Endothelial cell of umbilical vein (primary cell): ENCODE data around the gene CXXC5. TPM values are rescaled to one million over a fixed set of nuclear protein-coding genes. Genes with fewer than 3 reads are reported as not detected.

Experiments used
- BruUV-seq: library from RNA; stranded (reverse); fragments of 400-500 nt; replicated peaks from 2 replicates; lab custom pipeline; 2021; lab: Mats Ljungman, UMichigan
- CTCF ChIA-PET: fragments of 300-600, 350-600 bp; sonication (Branson Sonifier 250); formaldehyde crosslinking; loops from one replicate; lab custom pipeline; 2021; ENCODE audit warnings: antibody characterized with exemption, inconsistent platforms; lab: Charles Lee
- POLR2A ChIA-PET: fragments of 300-600, 350-600 bp; sonication (Branson Sonifier 250); formaldehyde crosslinking; loops from one replicate; lab custom pipeline; 2021; ENCODE audit warnings: antibody characterized with exemption, inconsistent platforms; lab: Charles Lee
- DNase-seq: peaks from one replicate; pipeline ENCODE4 v3.0.0-alpha.2; 2011; ENCODE audit warnings: low read depth, low spot score
- FAIRE-seq: peaks from 2 replicates; lab custom pipeline; 2011; peaks lifted over from hg19 to GRCh38; lab: Jason Lieb, UNC
- H2AFZ ChIP-seq: 2 replicates; pipeline ENCODE4 v1.6.0; 2012; ENCODE audit warnings: low read depth, low read length, control low read depth, inconsistent platforms
- H3K27ac ChIP-seq: 2 replicates; pipeline ENCODE4 v1.5.1; 2011; ENCODE audit warnings: low read depth, mild to moderate bottlenecking, control low read depth, low read length, moderate library complexity; ENCODE audit not compliant: insufficient read depth
- H3K27me3 ChIP-seq, 2 experiments: 2 replicates each; pipeline versions ENCODE4 v1.6.0 to v1.6.1; 2011; ENCODE audit warnings: low read length in 2 of 2, mixed read lengths in 1 of 2; ENCODE audit not compliant: control insufficient read depth in 2 of 2, insufficient read depth in 2 of 2
- H3K36me3 ChIP-seq, 2 experiments: 2 replicates in 1 of 2; 3 replicates in 1 of 2; pipeline ENCODE4 v1.5.1; 2011; ENCODE audit warnings: low read length in 2 of 2, mild to moderate bottlenecking in 1 of 2, moderate library complexity in 1 of 2; ENCODE audit not compliant: control insufficient read depth in 2 of 2, insufficient read depth in 2 of 2; ENCODE audit errors: extremely low read depth in 1 of 2
- H3K4me1 ChIP-seq: 3 replicates; pipeline ENCODE4 v1.5.1; 2011; ENCODE audit warnings: mild to moderate bottlenecking, low read length; ENCODE audit not compliant: control insufficient read depth, insufficient read depth; ENCODE audit errors: extremely low read depth
- H3K4me2 ChIP-seq: 2 replicates; pipeline ENCODE4 v1.6.1; 2011; ENCODE audit warnings: low read length, control low read depth, mixed read lengths; ENCODE audit not compliant: insufficient read depth
- H3K4me3 ChIP-seq, 3 experiments: fragments of 200-600 bp in 1 of 3; sonication (generic), shearing (Covaris generic) in 1 of 3; replicated peaks in 1 of 3; 2 replicates each; pipeline ENCODE4 v1.5.1; 2011 to 2016; ENCODE audit warnings: control low read depth in 3 of 3, low read length in 3 of 3, mild to moderate bottlenecking in 2 of 3, inconsistent platforms in 1 of 3, low read depth in 1 of 3, moderate library complexity in 1 of 3; ENCODE audit not compliant: insufficient read depth in 1 of 3
- H3K79me2 ChIP-seq: 2 replicates; pipeline ENCODE4 v1.6.0; 2012; ENCODE audit warnings: low read length, inconsistent platforms; ENCODE audit not compliant: control insufficient read depth, insufficient read depth
- H3K9ac ChIP-seq: replicated peaks from 2 replicates; pipeline ENCODE3; 2011; ENCODE audit warnings: low read length, control low read depth; ENCODE audit not compliant: insufficient read depth; ENCODE audit errors: extremely low read depth
- H3K9me1 ChIP-seq: replicated peaks from 3 replicates; pipeline ENCODE4 v1.6.0; 2011; ENCODE audit warnings: mild to moderate bottlenecking, low read length; ENCODE audit not compliant: control insufficient read depth, insufficient read depth; ENCODE audit errors: extremely low read depth
- H3K9me3 ChIP-seq: replicated peaks from 2 replicates; pipeline ENCODE4 v1.5.1; 2012; ENCODE audit warnings: low read length, inconsistent platforms; ENCODE audit not compliant: control insufficient read depth, insufficient read depth
- H4K20me1 ChIP-seq: replicated peaks from 2 replicates; pipeline ENCODE3; 2011; ENCODE audit warnings: mild to moderate bottlenecking, low read length; ENCODE audit not compliant: control insufficient read depth, insufficient read depth; ENCODE audit errors: extremely low read depth
- EZH2 ChIP-seq: IDR thresholded peaks from 2 replicates; pipeline ENCODE4 v1.6.1; 2012; ENCODE audit warnings: borderline replicate concordance, low read depth, mild to moderate bottlenecking, moderate library complexity, low read length, inconsistent platforms; ENCODE audit not compliant: severe bottlenecking
- FOS ChIP-seq: IDR thresholded peaks from 2 replicates; pipeline ENCODE4 v1.6.1; 2011; ENCODE audit warnings: mild to moderate bottlenecking, low read length, moderate library complexity, borderline replicate concordance; ENCODE audit not compliant: insufficient read depth
- GATA2 ChIP-seq: IDR thresholded peaks from 2 replicates; pipeline ENCODE4 v1.7.0; 2011; ENCODE audit warnings: low read depth, mild to moderate bottlenecking, moderate library complexity, mixed read lengths, low read length; ENCODE audit not compliant: insufficient read length, insufficient read depth
- JUN ChIP-seq: IDR thresholded peaks from 2 replicates; pipeline ENCODE4 v1.6.1; 2011; ENCODE audit warnings: borderline replicate concordance, low read depth; ENCODE audit not compliant: insufficient read length, insufficient read depth
- MYC ChIP-seq: IDR thresholded peaks from one replicate; pipeline ENCODE4 v1.6.1; 2011; ENCODE audit warnings: mild to moderate bottlenecking, low read depth, low read length
- POLR2A ChIP-seq: IDR thresholded peaks from 2 replicates; pipeline ENCODE4 v1.6.1; 2012; ENCODE audit warnings: low read depth, mild to moderate bottlenecking, control low read depth, low read length
- POLR2AphosphoS5 ChIP-seq: IDR thresholded peaks from 2 replicates; pipeline ENCODE4 v1.6.1; 2012; ENCODE audit warnings: low read depth, mild to moderate bottlenecking, control low read depth, low read length, moderate library complexity; ENCODE audit not compliant: insufficient read depth
- dilution Hi-C: fragments of 300-500 bp; cut with MboI; formaldehyde crosslinking; loops from one replicate; pipeline ENCODE4 v1.15.0; 2019; ENCODE audit warnings: low sequenced_read_pairs; ENCODE audit not compliant: extremely low pct_ligation_motif_present
- intact Hi-C: fragments of 100-400 bp; cut with micrococcal nuclease; formaldehyde crosslinking; loops from one replicate; pipeline ENCODE4 v1.10.0; 2022
- polyA plus RNA-seq, 4 experiments: library from polyadenylated mRNA; depleted of rRNA in 3 of 4; stranded (reverse) in 3 of 4; unstranded in 1 of 4; fragments of >200 nt; gene quantifications; 2 replicates each; pipeline versions ENCODE4 v1.2.1 to v1.2.3, GENCODE V29; 2011 to 2012; ENCODE audit warnings: missing spikeins in 1 of 4
- total RNA-seq: library from RNA; stranded (reverse); gene quantifications from 2 replicates; pipeline ENCODE4 v1.2.3, GENCODE V29; 2021
- TF ChIP-seq, protein P1 (sequence below), 2 donors: IDR thresholded peaks; 1 replicate in 1 of 2; 2 replicates in 1 of 2; pipeline ENCODE4 v1.5.1; 2011; ENCODE audit warnings: low read length in 2 of 2, mild to moderate bottlenecking in 2 of 2, moderate library complexity in 2 of 2, control low read depth in 1 of 2, inconsistent platforms in 1 of 2, low read depth in 1 of 2; ENCODE audit not compliant: insufficient read depth in 1 of 2; ENCODE audit errors: extremely low read depth in 1 of 2
- TF ChIP-seq, protein P2 (sequence below): IDR thresholded peaks from 2 replicates; pipeline ENCODE4 v1.6.1; 2011; ENCODE audit not compliant: insufficient read depth, insufficient read length

Gene CXXC5
- total and polyA plus RNA-seq, 2 donors (not counting 3 experiments of a cell fraction or from before 2014, with no cell fraction given), result 2.7 to 5.5 TPM

DNA sequence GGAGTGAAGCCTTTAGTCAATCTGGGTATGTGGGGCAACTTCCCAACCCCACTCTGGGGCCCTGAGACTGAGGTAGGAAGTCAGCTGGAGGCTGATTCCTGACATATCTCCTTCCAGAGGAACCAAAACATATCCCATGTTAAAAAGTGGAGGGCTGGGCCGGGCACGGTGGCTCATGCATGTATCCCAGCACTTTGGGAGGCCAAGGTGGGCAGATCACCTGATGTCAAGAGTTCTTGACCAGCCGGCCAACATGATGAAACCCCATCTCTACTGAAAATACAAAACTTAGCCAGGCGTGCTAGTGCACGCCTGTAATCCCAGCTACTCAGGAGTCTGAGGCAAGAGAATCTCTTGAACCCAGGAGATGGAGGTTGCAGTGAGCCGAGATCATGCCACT is 44.0 kb downstream of the CXXC5 start:
- no peak overlapping the region for H3K27ac ChIP-seq
- no peaks in the 10 kb centered on the region for H4K20me1 ChIP-seq
- dilution Hi-C loops, result no loop called here
- ChIA-PET POLR2A (no interaction called here), CTCF (interaction anchor here (1.1 to 6.4 kb wide), 7 partner anchors 24 to 83 kb away, joined by 3 to 203 read pairs (median 24); partner anchors contain the start of gene CXXC5)
- H3K79me2 ChIP-seq, result no peaks in the 10 kb centered on the region
- H3K4me3 ChIP-seq, result no peak overlapping the region
- intact Hi-C loops, result no loop called here
- H3K4me1 ChIP-seq, result no peaks in the 10 kb centered on the region
- H3K4me2 ChIP-seq, result no peak overlapping the region
- FAIRE-seq (no peak), DNase-seq (no peak)
- no peaks in the 10 kb centered on the region for H3K9me3 ChIP-seq
- H3K36me3 ChIP-seq, result no peaks in the 10 kb centered on the region
- no TSS peak for BruUV-seq
- no peaks in the 10 kb centered on the region for H3K9me1 ChIP-seq
- TF ChIP-seq GATA2 (no peak), MYC (no peak), FOS (no peak), POLR2AphosphoS5 (no peak), POLR2A (no peak), EZH2 (no peak), JUN (no peak)
- TF ChIP-seq, protein P1, sequence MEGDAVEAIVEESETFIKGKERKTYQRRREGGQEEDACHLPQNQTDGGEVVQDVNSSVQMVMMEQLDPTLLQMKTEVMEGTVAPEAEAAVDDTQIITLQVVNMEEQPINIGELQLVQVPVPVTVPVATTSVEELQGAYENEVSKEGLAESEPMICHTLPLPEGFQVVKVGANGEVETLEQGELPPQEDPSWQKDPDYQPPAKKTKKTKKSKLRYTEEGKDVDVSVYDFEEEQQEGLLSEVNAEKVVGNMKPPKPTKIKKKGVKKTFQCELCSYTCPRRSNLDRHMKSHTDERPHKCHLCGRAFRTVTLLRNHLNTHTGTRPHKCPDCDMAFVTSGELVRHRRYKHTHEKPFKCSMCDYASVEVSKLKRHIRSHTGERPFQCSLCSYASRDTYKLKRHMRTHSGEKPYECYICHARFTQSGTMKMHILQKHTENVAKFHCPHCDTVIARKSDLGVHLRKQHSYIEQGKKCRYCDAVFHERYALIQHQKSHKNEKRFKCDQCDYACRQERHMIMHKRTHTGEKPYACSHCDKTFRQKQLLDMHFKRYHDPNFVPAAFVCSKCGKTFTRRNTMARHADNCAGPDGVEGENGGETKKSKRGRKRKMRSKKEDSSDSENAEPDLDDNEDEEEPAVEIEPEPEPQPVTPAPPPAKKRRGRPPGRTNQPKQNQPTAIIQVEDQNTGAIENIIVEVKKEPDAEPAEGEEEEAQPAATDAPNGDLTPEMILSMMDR (IDR thresholded peaks at IDR 0.05; ENCODE audit: extremely low read depth in 1 of 2, insufficient read depth in 1 of 2, low read depth in 1 of 2, low read length in 2 of 2), result no peak
- TF ChIP-seq, protein P2, sequence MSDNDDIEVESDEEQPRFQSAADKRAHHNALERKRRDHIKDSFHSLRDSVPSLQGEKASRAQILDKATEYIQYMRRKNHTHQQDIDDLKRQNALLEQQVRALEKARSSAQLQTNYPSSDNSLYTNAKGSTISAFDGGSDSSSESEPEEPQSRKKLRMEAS, result no peak
- H3K9ac ChIP-seq, result no peak overlapping the region
- H3K27me3 ChIP-seq, result no peaks in the 10 kb centered on the region
- no peak overlapping the region for H2AFZ ChIP-seq
